KOPT-K1 (cell line): ENCODE results near the gene YWHAH.

ENCODE experiments used
- H3K27ac ChIP-seq: fragments of 200-600 bp; sonication (generic); 2 replicates; pipeline ENCODE4 v1.5.1; 2016; ENCODE audit warnings: antibody characterized with exemption, mild to moderate bottlenecking, low read depth, low read length; ENCODE audit not compliant: poor library complexity, severe bottlenecking
- H3K36me3 ChIP-seq: fragments of 200-600 bp; sonication (generic); 2 replicates; pipeline ENCODE4 v1.5.1; 2017; ENCODE audit warnings: antibody characterized with exemption, mild to moderate bottlenecking, low read length, moderate library complexity; ENCODE audit not compliant: insufficient read depth
- H3K9me3 ChIP-seq: fragments of 200-600 bp; sonication (generic); 2 replicates; pipeline ENCODE4 v1.5.1; 2017; ENCODE audit warnings: antibody characterized with exemption, low read length, mild to moderate bottlenecking; ENCODE audit not compliant: insufficient read depth, poor library complexity, severe bottlenecking

The YWHAH gene

DNA sequence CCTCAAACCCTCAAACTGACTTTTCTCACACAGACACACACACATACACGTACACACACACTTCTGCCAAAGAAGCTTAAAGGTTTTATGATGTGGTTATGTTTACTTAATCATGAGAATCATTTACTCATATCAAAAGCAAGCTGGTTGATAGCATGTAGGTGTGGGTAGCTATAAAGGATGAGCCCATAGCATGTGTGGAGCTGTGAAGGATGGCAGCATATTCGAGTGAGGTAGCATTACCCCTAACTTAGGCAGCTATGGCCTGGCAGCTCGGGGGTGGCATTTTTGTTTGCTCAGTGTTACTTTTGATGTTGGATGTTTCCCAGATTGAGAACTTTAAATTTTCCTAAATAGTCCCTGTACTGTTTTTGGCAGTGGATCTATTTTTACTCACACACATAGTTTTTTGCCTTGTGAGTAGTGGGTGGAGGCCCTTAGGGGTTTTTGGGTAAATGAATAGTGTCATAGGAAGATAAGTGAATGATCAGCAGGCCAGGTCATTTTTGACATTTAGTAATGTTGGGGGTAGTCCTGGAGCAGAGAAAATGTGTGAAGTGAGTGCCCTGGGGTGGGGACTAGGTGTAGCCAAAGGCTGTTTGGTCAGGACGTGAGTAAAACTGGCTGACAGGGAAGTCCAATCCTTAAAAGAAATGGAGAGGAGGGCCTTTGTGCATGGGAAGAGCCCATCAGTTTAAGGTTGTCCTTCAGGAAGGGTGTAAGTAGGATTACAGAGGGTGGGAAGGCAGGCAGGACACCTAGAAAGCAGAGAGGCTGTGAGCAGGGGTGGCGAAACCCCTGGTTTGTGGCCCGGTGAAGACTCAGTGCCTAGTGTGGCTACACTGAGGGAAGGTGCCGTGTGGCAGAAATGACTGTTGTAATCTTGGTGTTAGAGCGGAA, 7.1 kb downstream of the YWHAH start:
- Histone ChIP-seq H3K9me3 (no peaks in the 10 kb centered on the region), H3K27ac (no peak overlapping the region), H3K36me3 (peaks cover 100% of the 10 kb centered on the region)

DNA sequence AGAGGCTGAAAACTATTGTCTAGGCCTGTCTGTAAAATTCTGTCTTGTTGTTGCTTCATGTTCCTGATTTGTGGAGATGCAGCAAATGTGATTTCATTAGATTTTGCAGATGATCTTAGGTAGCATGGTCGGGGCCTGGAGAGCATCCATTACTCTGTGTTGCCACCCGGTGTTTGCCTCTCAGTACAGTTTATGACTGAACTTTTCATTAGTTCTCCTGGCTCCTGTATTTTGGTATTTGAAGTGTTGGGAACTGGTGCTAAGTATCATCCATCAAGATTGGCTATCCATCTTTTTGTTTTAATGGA, 7.7 kb downstream of the YWHAH start:
- H3K9me3 ChIP-seq: no peaks in the 10 kb centered on the region
- H3K27ac ChIP-seq: no peak overlapping the region
- H3K36me3 ChIP-seq: peaks cover 100% of the 10 kb centered on the region

DNA sequence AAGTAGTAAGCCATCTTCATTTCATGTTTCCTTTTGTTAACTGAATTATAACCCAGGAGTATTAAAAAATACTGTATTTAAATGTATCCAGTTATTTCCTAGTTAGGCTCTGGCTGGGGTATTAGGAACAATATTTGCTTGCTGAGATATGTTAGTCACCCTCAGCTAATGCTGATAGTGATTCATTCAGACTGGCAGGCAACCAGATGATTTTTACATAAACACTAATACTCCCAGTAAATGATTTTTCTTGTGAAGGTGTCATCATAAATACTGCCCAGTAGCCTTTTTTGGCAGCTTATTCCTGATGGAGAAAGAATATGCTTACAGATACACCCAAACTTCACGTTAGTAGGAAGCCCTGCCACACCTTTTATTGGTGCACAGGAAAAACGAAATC, 8.1 kb downstream of the YWHAH start:
- Histone ChIP-seq H3K36me3 (peaks cover 100% of the 10 kb centered on the region), H3K27ac (no peak overlapping the region), H3K9me3 (no peaks in the 10 kb centered on the region)

DNA sequence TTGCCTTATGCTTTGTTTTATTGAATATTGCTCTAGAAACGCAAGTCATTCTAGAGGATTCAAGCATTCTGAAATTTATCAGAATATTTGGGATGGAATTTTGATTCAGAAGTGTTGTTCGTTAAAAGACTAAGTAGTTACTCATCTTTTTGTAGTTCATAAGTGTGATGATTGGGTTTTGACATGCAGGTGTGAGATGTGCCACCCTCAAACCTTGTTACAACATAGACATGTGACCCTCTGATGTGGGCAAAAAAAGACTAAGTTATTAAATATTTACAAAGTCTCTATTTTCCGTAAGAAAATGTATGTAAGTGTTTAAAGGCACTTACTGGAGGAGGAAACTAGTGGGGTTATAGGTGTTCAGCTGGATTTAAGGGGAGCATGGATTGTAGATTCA, 8.9 kb downstream of the YWHAH start:
- no peaks in the 10 kb centered on the region for H3K9me3 ChIP-seq
- H3K27ac ChIP-seq: no peak overlapping the region
- H3K36me3 ChIP-seq: peaks cover 100% of the 10 kb centered on the region

DNA sequence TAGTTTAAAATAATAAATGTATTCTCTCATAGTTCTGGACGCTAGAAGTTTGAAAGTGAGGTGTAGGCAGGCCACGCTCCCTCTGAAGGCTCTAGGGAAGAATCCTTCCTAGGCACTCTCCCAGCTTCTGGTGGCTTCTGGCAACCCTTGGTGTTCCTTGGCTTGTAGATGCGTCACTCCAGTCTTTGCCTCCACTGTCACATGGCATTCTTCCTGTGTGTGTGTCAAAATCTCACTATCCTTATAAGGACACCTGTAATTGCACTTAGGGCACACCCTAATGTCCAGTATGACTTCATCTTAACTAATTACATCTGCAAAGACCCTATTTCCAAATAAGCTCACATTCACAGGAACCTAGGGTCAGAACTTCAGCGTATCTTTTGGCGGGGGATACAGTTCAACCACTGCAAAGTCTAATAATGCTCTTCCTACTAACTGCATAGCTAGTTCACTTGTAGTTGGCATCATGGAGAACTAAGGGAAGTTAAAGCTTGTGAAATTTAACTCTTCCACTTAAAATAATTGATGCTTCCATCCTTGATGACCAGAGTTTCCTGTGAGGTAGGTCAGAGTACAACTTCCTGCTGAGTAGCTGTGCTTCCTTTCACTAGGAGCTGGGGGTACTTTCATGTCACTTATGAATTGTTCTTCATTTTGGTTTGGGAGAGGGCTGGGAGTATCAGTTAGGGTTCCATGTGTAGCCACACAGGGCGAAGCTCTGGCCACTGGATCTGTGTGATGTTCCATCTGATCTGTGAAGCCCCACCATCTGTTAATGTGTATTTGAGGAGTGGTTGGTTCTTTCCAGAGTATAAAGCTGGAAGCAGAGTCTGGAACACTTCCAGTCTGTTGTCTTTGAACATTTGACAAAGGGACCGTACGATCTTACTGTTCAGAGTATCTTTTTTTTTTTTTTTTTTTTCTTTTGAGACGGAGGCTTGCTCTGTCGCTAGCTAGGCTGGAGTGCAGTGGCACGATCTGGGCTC, 10.5 kb downstream of the YWHAH start:
- Histone ChIP-seq H3K36me3 (peaks cover 96% of the 10 kb centered on the region), H3K27ac (no peak overlapping the region), H3K9me3 (no peaks in the 10 kb centered on the region)

DNA sequence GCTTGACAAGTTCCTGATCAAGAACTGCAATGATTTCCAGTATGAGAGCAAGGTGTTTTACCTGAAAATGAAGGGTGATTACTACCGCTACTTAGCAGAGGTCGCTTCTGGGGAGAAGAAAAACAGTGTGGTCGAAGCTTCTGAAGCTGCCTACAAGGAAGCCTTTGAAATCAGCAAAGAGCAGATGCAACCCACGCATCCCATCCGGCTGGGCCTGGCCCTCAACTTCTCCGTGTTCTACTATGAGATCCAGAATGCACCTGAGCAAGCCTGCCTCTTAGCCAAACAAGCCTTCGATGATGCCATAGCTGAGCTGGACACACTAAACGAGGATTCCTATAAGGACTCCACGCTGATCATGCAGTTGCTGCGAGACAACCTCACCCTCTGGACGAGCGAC, 12.0 kb downstream of the YWHAH start:
- Histone ChIP-seq H3K36me3 (peaks cover 81% of the 10 kb centered on the region), H3K9me3 (no peaks in the 10 kb centered on the region), H3K27ac (no peak overlapping the region)

DNA sequence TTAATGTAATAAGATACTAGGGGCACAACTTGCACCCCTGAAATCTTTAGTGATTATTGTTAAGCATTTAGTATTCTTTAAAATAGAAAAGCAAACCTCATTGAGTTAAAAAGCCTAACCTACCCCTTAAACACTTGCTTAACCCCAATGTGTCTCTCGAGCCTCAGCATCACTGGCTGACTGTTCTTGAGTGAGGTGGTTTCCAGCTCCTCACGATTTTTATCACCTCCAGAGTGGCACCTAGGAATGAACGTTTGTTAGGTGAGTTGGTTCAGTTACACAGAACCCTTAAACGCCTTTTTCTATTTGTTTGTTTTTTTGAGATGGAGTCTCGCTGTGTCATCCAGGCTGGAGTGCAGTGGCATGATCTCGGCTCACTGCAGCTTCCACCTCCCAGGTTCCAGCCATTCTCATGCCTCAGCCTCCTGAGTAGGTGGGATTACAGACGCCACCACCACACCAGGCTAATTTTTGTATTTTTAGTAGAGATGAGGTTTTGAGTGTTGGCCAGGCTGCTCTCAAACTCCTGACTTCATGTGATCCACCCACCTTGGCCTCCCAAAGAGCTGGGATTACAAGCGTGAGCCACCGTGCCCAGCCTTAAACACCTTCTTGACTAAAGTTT, 13.7 kb downstream of the YWHAH start:
- Histone ChIP-seq H3K9me3 (no peaks in the 10 kb centered on the region), H3K36me3 (peaks cover 64% of the 10 kb centered on the region)

DNA sequence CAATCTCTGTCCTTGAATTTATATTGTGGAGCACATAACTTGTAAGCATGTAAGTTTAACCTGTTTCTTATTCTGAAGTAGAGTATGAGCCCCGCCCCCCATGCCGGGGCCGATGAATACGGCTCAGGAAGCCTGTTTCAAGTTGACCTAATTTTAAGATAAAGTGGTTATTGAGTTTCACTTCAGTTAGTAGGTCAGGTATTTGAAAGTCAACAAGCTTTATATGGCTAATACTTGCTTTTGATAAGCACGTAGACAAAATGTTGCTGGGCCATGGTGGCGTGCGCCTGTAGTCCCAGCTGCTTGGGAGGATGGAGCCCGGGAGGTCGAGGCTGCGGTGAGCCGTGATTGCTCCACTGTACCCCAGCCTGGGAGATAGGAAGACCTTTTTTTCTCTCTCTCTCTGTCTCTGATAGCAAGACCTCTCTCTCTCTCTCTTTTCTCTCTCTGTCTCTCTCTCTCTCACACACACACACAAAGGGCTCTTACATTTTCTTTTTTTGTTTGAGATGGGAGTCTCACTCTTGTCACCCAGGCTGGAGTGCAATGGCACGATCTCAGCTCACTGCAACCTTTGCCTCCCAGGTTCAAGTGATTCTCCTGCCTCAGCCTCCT, 14.4 kb downstream of the YWHAH start:
- H3K9me3 ChIP-seq: no peaks in the 10 kb centered on the region
- H3K36me3 ChIP-seq: peaks cover 57% of the 10 kb centered on the region

More for the DNA sequence above, 13.7 kb downstream of the YWHAH start:
- no peak overlapping the region for H3K27ac ChIP-seq

DNA sequence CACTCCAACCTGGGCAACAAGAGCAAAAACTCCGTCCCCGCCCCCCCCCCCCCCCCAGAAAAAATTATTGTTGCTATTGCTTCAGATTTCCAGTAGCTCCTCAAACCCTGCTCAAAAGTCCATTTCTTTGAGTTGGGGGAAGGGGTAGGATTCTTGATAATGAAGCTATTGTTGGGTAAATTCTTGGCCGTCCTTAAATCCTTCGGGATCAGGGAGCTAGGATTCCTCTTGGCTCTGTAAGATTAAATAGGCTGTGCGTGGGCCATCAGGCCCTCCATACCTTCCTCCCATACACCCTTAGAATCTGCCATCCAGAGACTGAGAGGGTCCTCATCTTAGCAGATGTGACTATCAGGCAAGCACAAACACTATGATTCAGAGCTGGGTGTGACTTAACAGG, 16.4 kb downstream of the YWHAH start:
- Histone ChIP-seq H3K27ac (no peak overlapping the region), H3K36me3 (peaks cover 37% of the 10 kb centered on the region), H3K9me3 (no peaks in the 10 kb centered on the region)

More for the DNA sequence above, 14.4 kb downstream of the YWHAH start:
- no peak overlapping the region for H3K27ac ChIP-seq

DNA sequence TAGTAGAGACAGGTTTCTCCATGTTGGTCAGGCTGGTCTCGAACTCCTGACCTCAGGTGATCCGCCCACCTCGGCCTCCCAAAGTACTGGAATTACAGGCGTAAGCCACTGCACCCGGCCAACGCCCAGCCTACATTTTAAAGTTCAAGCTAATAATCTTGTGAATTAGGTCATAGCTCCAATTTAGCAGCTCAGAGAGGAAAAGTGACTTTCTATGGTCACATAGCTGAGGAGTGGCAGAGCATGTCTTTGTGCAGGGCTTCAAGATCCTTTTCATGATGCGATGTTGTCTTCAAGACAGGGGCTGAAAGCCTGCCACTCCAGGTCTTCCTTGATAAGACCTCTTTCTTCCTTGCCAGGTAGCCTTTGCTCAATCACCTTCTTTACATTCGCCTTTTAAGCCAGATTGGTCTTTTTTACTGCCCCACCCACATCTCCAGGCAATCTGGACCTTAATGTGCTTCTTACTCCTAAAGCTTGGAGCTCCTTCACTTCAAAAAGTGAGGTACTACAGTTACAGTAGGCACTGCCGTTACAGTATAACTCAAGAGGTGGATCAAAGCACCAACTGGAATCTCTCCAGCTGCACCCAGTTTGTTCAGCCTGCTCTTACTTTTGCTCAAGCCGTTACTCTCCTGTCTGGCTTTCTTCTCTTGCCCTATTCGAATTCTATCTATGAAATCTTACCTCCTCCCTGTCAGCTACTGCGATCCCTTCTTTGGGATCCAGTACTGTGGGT, 18.2 kb downstream of the YWHAH start:
- Histone ChIP-seq H3K27ac (no peak overlapping the region), H3K9me3 (no peaks in the 10 kb centered on the region), H3K36me3 (peaks cover 19% of the 10 kb centered on the region)

DNA sequence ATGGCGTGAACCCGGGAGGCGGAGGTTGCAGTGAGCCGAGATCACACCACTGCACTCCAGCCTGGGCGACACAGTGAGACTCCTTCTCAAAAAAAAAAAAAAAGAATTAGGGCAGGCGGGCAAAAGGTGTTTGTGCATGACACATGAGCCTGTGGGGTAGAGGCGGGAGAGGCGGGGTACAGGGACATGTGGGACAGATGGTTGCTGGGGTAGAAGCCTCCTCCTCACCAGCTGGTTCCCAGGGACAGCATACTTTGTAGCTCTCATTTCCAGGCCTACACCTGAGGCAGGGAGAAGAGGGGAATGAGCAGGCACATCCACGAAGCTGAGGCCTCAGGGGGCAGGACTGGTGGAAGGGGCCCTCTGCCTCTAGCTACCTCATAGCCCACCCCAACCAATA, 23.7 kb downstream of the YWHAH start:
- Histone ChIP-seq H3K27ac (no peak overlapping the region), H3K36me3 (no peaks in the 10 kb centered on the region), H3K9me3 (no peaks in the 10 kb centered on the region)

DNA sequence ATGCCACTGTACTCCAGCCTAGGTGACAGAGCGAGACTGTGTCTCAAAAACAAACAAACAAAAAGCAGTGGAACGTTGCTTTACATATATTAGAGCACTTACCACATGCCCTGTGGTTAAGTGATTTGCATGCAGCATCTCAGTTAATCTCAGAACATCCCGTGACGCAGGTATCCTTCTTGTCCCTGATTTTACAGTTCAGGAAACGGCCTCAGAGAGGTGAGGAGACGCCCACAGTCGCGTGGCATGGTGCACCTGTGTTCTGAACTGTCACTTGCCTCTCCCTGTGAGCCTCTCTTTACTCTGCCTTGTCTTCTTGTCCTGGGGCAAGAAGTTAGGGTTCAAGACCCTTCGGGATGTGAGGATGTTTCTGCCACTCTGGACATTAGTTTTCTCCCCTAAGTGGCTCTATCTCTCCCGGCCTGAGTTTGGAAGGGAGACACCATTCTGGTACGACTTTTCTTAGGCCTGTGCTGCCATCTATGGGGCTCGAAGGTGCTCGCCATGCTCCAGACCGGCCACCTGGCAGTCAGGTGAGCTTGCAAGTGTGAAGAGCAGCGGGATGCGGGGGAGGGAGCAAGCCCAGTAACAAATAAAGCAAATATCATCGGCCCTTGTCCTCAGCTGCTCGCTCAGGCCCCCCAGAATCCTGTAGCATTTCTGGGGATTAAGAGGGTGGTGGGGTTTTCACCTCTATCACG, 25.6 kb downstream of the YWHAH start:
- Histone ChIP-seq H3K9me3 (no peaks in the 10 kb centered on the region), H3K27ac (no peak overlapping the region), H3K36me3 (no peaks in the 10 kb centered on the region)

DNA sequence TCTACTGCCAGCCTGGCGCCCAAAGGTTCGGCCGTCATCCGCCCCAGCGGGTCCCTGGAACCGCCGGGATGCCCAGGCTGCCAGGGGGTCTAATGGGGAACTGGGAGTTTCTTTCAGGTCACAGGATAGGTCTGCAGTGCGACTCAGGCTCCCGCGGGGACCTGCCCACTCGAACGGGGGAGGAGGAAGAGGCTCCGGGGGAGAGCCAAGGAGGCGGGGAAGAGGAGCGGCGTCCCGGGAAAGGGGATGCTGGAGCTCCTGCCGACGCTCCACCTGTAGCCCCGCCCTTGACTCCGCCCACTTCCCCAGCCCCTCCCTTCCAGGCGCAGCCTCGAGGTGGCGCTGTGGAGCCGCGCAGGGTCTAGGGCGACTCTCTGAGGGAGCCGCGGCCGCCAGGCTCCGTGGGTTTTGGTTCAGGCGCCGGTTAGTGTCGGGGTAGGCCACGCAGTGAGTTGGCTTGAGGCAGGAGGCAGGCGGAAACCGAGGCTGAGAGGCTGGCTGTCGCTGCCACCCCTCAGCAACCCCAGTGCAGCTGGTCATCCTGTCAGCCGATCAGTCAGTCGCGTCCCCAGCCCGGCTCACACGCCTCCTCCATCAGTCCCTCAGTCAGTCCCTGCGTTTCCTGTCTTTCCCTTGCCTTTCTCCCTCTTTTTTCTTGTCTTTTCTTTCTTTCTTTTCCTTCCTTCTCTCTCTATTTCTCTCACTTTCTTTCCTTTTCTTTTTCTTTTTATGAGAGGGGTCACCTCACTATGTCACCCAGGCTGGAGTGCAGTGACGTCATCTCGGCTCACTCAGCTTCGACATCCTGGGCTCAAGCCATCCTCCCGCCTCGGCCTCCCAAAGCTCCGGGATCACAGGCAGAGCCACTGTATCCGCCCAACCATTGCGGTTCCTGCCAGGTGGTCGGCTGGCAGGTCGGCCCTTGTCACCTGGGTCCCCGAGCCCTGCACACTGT, 26.4 kb downstream of the YWHAH start:
- Histone ChIP-seq H3K36me3 (no peaks in the 10 kb centered on the region), H3K27ac (no peak overlapping the region), H3K9me3 (no peaks in the 10 kb centered on the region)
